Fibroblast of peridontal ligament (primary cell): Measurements from ENCODE around the gene TUBE1.
"Not testable (repeated sequence)": the region's sequence is repeated elsewhere in the genome, so short reads cannot be mapped to it uniquely, and the experiment has no call there.

Experiments used
- DNase-seq: peaks from one replicate; pipeline ENCODE4 v3.0.0-alpha.2; 2010; ENCODE audit errors: extremely low read depth

TUBE1 gene

DNA sequence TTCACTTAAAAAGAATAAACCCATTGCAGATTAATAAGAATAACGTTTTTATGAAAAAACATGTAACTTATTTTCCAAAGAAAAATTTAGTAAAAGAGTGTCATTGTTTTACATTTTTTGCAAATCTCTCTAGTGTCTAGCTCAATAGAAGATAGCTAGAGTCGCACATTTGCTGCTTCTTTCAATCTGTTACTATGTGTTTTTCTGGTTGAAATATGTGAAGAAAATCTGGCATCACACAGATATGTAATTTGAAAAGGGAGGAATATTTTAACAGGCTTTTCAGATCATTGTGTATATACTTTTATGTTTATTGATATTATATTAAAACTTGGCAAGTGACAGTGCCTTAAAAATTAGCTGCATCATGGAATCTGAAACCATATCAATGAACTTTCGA lies 24.3 kb downstream of the TUBE1 start:
- DNase-seq: no peak

DNA sequence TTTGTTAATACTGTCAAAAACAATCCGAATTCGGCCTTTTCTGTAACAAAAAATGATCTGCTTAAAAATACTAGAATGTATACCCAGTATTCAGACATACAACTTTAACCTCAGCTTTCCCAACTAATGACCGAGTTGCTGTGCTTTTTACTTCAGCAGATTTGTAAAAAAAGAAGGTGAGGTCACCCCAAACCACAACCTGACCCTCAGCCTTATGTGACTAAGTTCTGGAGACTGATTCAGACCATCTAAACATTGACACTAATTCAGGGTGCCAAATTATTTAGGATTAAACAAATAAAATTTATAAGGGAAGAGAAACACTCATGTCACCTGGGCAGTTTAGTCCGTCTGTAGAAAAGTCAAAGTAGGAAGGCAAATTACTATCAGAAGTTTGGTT lies 25.7 kb downstream of the TUBE1 start:
- no peak for DNase-seq

DNA sequence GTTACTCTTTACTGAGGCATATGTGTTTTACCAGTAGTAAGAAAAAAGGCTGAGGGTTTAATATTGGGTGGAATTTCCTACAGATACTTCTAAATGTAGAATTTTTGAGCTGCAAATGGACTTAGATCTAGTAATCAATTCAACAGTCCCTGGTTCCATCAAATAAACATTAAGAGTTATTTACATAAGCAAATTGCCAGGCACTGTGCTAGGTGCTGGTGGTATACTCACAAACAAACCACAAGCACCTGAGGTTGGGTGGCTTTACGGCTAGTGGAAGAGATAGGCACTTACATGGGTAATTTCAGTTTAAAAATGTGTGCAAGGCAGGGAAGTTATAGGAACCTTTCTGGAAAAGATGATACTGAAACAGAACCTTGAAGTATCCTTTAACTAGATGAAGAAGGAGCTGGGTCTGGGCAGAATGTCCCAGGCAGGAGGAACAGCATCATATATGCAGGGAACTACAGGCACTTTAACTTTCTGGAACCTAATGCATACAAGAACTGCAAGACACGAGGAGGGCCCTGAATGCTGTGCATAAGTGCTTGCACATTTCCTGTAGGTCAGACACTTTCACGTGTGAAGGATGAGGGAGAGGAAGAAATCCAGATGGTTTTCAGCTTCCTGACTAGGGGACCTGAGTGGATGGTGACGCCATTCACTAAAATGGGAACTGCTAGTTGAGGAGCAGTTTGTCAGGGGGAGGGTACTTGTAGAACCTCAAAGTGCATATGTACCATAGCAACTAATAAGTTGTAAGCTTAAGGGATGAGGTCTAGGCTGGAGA lies 28.8 kb downstream of the TUBE1 start:
- no peak for DNase-seq

DNA sequence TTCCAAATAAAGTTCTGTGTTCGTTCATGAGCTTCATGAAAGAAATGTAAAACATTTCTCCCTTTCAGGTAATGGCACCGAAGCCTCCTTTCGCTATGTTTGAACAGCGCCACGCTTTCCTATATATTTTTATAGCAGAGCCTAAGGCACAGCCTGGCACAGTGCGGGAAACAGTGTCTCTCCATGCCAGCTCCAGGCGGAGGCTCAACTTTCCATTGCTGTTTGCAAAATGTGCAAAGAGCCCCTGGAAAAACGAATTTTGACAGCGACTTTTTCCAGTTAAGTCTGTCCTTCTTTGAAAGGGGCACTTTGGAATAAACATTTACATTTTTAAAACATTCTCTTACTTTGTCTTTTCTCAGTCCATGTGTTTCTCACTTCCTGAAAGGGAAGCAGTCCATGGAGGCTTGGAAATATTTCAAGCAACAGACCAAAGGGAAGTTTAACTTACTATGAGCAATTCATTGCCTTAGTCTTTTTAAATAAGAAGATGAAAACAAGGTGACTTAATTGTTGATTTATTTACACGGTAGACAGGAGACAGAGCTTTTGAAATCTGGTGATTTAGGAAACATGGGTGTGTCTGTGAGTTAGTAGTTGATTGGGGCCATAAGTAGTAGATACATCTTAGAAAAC lies 32.6 kb downstream of the TUBE1 start:
- peak; percentile 59 for DNase-seq

DNA sequence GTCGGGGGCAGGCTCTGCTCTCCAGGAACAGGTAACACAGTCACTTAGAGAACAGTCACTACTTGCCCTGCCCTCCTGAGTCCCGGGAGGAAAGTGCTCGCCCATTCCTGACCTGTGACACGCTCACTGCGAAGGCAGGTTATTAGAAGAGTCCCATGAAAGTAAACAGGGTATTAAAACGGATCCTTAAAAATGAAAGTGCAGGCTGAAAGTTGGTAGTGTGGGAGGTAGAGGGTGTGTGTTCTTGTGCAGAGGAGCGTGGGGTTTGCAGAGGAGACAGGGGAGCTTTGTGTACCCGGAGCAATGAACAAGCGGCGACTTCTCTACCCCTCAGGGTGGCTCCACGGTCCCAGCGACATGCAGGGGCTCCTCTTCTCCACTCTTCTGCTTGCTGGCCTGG lies 33.3 kb downstream of the TUBE1 start, which contains the start of gene CCN6:
CCN6 (plus strand) TSS at position 104 of the 400 bp plus-strand sequence; CDS start at position 358, 254 bp downstream.
- DNase-seq: no peak

DNA sequence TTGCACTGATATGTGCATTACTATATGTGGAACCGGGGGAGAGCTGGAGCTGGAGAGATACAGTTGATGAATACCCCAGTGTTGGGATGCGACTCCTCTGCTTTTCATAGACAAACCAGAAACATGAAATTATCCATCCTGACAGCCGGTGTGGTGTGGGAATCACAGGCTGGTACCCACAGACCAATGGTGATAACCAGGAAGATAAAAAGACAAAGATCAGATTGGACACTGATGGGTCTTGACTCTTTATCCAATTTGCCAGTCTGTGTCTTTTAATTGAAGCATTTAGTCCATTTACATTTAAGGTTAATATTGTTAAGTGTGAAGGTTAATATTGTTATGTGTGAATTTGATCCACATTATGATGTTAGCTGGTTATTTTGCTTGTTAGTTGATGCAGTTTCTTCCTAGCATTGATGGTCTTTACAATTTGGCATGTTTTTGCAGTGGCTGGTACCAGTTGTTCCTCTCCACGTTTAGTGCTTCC lies 36.0 kb downstream of the TUBE1 start:
- DNase-seq: not testable (repeated sequence)

DNA sequence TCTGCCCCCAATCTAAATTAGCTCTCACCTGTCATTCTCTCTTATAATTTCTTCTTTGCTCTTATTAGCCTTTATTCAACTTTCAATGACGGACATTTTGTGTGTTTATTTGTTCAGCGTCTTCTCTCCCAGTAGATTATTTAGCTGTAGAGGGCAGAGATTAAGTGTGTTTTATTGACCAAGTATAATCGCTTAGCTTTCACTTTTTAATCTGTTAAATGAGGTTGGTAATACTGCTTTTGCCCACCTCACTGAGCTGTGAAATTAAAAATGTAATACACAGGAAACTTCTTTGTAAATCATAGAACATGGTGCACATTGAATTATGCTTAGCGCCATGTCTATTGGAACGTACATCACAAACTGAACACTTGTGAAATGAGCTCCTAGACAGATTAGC lies 36.9 kb downstream of the TUBE1 start:
- DNase-seq: no peak

DNA sequence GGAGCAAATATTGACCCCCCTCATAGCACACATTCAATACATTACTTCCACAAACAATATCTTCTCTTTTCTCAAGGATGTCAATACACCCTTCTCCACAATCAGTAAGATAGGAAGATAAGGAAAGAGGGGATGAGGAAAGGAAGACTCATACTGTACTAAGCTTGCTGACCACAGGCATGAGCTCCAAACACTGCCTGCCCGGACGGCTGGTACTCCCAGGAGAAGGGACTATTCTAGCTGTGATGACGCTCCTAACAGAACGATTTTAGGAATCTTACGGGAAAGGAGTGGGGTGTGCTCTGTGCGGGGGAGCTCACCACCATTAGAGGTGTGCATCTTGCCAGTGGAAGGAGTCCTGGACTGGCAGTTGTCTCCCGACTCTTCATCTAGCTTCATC lies 37.3 kb downstream of the TUBE1 start:
- no peak for DNase-seq

DNA sequence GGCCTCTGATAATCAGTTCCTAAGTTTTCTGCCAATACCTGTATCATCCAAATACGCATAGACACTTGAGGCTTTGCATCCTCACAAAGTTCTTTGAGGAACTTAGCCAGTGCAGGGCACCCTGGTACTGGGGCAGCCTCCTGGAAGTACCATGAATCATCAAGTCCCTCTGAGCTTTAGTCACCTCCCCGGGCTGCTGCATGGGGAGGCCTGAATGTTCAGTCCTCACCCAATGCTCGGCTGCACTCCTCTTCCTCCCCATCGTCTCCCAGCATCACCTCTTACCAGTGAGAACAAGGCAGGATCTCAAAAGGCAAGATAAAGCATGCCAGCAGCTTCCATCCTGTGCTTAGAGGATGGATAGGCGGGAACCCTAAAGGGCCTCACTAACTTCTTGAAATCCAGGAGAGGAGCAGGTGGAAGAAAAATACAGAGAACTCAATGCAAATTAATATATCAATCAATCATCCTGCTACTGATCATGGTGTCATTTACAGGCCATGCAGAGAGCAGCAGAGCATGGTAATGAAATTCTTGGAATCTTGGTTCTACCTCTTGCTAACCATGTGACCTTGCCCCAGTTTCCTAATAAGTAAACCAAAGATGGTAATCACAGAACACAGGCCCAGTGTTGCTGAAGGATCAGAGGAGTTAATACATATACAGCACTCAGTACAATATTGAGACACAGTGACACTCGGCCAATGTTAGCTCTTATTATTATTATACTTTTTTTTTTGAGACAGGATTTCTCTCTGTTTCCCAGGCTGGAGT lies 38.1 kb downstream of the TUBE1 start:
- no peak for DNase-seq

DNA sequence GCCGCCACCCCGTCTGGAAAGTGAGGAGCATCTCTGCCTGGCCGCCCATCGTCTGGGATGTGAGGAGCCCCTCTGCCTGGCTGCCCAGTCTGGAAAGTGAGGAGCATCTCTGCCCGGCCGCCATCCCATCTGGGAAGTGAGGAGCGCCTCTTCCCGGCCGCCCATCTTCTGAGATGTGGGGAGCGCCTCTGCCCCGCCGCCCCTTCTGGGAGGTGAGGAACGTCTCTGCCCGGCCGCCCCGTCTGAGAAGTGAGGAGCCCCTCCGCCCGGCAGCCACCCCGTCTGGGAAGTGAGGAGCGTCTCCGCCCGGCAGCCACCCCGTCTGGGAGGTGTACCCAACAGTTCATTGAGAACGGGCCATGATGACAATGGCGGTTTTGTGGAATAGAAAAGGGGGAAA lies 39.8 kb downstream of the TUBE1 start:
- DNase-seq: not testable (repeated sequence)

DNA sequence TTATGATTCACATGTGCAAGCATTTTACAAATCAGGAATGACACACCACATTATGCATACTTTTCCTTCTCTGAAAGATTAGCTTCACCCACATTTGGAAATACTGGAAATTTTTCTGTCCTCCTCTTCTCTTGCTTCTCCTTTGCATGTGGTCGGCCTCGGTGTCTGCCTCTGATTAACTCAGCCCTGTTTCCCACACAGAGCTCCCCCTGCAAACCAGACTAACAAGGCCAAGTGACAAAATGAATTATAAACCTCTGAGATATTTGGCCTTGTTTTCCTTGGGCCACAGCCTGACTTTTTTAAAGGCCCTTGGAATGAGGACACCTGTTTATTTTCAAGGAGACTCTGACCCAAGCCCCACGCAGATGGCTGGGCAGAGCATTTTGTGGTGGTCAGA lies 42.4 kb downstream of the TUBE1 start:
- DNase-seq: peak; percentile 96

DNA sequence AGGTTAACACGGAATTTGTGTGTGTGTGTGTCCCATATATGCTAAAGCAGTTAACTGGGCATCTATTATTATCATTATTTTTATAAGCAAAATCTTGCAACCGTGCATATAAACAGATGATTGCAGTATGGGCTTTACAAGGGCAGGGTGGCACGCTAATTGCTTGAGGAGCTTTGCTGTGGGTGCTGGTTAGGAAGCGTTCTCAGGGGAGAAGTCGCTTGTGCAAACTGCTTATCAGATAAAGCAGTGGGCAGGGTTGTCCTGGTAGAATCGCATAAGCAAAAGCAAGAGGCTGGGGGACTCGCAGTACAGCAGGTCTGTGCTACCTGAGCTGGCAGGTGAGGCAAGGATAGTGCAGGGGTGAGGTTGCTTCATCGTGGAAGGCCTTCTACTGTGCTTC lies 43.1 kb downstream of the TUBE1 start:
- no peak for DNase-seq

DNA sequence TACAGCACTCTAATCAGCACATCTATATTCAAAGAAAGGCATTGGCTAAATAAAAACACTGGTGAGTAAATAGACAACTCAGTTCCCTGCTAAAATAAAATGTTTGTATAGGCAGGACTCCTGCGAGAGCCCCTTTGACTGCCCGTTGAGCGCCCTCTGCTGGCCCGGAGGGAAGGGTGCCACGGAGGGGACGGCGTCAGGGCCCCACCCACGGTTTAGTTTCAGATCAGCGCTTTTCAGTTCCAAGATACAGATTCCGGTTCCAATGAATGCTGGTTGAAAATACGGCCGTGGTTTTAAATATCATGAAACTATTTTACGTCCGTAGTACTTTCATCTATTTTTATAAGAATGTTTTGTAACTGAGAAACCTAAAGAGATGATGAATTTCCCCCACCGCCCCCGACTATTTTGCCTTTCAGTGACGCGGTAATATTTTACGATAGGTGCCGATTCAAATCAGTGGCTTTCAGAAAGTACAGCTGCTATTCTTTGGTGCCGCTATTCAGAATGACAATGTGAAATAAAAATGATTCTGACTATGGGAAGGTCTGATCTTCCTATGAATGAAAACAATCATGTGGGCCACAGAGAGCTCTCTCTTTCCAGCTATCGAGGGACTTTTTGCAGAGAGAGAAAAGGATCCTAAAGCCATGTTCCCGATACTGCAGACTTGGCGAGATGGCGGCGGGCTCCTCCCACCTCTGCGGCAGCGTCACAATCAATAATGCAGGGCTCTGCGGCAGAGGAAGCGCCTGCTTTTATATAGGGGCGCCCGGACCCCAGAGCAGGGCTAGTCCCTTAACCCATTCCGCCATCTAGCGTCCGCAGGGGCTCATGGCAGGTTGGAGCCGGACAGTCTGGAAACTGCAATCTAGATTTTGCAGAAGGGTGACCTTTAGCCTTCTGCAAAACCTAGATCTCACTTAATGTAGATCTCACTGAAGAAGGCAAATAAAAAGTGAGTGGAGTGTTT lies 44.0 kb downstream of the TUBE1 start:
- DNase-seq: peak; percentile 92

DNA sequence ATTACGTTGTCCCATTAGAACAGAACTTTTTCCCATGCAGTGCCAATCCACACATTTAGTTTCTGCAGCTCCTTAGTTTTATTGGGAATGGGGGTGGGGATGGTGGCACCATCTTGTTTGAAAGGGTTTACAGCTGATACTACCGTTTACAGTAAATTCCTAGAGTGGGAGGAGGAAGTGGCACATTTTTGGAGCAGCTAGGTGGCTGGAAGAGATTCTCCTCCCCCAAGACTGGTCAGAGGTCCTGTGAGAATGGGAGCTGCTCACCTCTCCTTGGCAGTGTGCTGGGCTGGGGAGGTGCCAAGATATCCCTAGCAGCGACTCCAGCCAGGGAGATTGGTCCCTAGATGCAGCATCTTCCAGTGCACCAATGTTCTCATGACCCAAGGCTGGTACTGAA lies 45.7 kb downstream of the TUBE1 start:
- DNase-seq: no peak

DNA sequence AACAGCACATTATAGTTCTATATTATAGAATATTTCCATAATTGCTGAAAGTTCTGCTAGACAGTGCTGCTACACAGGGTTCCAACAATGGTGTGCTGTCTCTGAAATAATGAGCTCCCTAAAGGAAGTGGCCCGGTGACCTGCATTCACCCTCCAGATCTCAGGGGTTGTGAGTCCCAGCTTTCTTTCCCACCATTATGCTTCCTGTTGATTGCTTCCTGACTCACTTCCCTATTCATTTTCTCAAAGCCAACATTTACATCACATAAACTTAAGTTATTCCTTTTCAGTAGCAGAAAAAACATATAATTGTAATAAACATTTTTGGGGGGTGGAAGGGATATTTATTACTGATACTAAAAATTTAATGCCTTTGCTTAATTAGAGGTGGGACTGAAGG lies 46.3 kb downstream of the TUBE1 start:
- DNase-seq: no peak

DNA sequence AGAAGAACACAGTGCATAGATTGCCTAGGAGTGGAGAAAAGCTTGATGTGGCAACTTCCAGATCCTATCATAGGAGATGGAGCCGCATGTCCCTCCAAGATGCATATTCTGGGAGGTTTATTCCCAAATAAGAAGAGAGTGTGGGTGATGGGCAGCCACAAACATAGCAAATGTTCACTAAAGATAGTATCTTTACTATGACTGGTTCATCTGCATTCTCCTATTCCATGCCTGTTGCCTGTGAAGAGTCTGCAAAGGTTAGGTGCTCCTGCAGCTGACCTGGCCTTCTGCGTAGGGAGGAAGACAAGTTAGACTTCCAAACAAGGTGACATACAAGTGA lies 47.9 kb downstream of the TUBE1 start:
- DNase-seq: no peak

DNA sequence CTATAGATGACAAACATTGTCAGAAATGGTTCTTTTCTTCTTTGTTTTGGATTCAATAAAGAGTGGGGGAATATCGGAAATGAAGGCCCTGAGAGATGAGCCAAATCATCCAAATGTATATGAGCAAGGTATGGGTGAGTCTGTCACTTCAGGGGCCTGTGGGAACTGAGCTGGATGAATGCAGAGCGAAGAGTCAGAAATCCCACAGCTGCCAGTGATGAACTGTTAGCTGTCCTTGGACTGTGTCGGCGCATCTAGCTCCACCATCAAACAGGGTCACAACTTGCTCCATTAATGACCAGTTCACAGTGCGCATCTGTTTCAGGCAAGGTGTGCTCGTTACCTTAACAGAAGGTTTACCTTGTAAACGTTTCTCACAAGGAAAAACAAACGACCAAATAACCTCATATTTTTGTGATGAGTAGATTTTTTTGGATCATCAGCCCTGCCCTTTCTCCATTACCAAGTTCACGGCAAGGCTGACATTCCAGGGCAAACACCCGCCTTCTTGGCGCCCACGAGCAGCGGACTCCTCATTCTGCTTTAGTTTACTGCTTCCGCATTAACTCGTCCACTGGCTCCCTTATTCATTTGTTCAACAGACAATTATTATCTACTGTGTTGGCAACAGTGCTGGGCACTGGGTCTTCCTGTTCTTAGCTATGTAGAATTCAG lies 48.4 kb downstream of the TUBE1 start:
- no peak for DNase-seq

DNA sequence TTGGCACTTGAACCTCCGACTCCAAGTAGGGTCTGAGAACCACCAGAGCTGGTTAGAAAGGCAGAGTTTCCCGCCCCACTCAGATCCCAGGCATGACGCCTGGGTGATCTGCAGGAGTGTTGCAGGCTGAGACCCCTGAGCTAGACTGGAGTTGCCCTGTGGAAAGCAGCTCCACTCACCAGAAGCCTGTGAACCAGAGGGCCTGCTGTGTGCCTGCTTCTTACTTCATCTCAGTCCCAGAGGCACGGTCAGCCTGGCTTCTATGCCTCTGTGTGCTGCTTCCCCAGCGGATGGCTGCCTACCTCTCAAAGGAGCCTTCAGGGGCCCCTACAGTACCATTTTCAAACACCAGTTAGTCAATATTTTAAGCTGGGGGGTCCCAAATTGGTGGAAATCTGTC lies 49.0 kb downstream of the TUBE1 start:
- DNase-seq: no peak

DNA sequence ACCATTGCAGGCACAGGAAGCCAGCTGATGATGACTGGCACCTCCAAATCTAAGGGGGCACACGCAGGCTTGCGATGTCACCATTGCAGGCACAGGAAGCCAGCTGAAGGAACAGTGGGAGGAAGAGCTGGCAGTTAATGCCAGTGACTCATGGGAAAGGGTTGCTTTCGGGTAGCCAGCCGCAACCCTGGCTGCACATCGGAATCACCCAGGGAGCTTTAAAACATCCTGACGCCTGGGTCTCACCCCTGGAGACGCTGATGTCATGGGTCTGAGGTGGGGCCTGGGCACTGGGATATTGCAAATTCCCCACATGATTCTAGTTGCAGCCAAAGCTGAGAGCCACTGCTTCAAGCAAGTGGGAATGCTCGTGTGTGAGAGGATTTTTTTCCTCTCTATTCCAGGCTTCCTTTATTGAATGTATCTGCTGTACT lies 49.5 kb downstream of the TUBE1 start:
- DNase-seq: peak; percentile 94

DNA sequence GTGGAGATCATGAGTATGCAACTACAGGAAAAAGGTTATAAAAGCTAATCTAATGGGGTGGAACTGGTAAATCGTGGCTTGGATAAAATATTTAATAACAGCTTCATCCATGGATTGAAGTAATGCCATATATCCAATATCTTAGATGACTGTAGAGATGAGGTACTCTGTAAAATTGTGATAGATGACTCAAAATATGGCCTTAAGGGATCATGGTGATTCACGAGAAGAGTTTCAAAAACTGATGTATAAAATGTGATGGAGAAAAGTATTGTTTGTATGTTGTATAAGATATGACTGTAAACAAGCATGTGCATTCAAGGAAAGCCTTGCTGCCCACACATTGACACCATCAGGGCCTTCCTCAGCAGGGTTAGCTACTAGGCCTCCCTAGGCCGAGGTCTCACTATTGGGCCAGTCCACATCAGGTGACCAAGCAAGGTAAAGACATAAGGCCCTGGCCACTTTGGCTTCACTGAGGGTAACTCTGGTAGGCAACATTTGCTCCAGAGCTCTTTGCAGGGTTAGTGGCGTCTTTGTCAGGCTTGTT lies 51.1 kb downstream of the TUBE1 start:
- no peak for DNase-seq

DNA sequence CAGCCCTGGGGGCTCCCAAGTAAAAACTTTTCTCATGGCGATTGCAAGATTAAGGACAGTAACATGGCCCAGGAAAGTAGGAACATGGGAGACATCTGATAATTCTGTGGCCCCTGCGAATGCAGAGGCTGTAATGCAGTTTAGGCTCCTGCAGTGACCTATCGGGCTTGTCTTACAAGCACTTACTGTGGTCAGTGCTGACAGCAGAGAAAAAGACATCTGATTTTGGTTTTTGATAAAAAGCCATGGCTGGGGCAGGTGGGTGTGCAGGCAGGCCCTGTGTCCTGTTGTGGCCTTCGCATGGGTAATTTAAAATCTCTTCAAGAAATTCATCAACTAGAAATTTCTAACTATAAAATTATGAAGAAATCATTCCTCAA lies 52.7 kb downstream of the TUBE1 start:
- DNase-seq: no peak
